Stimulated activated CD4-positive, alpha-beta T cell treated with anti-CD3 and anti-CD28 coated beads, TNF-alpha, amount 100 ng/mL, for 48 hours (primary cell): ENCODE results near the gene ZBTB39.
"Not testable (repeated sequence)": the region's sequence is repeated elsewhere in the genome, so short reads cannot be mapped to it uniquely, and the experiment has no call there.

Experiments
- DNase-seq, 3 donors: peaks; one replicate each; pipeline ENCODE4 v3.0.0-alpha.2; 2020; ENCODE audit warnings: low read depth in 3 of 3

Gene ZBTB39

DNA sequence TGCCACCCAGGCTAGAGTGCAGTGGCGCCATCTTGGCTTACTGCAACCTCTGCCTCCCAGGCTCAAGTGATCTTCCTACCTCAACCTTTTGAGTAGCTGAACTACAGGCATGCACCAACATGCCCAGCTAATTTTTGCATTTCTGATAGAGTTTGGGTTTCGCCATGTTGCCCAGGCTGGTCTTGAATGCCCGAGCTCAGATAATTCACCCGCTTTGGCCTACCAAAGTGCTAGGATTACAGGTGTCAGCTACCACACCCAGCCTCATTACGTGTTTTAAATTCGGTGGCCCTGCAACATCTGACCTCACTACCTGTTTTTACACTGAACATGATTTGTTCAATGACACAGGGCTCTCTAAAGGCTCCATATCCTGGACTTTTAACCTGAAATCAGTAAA is 26.1 kb downstream of the ZBTB39 start:
- no peak for DNase-seq

DNA sequence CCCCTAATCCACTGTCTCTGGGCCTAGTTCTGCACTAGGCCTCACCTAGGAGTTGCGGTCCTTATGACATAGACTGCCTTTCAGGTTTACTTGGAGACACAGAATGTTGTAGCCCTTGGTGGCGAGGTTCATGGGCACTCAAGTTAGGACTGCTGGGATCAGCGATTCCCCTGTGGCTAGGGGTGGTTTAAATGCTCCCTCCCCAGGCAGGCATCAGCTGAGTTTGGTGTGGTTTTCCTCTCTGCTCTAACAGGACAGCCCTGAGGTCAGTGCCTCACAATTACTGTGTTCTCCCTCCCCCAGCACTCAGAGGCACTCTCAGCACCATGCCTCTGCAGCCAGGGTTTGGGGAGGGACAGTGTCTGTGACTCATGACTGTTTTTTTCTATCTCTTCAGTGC is 26.7 kb downstream of the ZBTB39 start:
- no peak for DNase-seq

DNA sequence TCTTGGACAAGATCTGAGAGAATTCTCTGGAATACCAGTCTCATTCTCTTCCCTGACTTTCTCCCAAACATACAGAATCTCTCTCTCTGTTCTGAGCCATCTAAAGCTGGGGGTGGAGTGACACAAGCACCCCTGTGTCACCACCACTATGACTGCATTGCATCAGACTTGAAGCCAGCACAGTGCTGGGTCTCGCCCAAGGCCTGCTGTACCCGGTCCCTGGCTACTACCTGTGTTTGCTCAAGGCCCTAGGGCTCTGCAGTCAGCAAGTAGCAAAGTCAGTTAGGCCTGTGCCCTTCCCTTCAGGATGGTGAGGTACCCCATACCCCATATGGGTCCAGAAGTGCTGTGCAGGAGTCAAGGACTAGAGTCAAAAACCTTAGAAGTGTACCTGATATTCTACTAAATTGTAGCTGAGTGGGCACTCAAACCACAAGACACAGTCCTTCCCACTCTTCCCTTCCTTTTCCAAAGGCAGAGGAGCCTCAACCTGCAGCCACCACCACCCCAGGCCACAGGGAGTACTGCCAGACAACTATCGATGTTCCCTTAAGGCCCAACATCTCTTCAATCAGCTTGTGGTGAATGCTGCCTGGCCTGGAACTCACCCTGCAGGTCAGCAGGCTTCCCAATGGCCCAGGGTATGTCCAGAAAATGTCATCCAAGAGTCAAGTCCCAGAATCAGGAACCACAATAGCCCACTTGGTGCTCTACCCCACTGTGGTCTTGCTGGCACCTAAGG is 27.8 kb downstream of the ZBTB39 start:
- no peak for DNase-seq

DNA sequence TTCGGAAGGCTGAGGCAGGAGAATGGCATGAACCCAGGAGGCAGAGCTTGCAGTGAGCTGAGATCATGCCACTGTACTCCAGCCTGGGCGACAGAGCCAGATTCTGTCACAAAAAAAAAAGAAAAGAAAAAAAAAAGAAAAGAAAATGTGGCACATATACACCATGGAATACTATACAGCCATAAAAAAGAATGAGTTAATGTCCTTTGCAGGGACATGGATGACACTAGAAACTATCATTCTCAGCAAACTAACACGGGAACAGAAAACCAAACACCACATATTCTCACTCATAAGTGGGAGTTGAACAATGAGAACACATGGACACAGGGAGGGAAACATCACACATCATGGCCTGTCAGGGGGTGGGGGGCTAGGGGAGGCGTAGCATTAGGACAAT is 29.0 kb downstream of the ZBTB39 start:
- not testable (repeated sequence) for DNase-seq

DNA sequence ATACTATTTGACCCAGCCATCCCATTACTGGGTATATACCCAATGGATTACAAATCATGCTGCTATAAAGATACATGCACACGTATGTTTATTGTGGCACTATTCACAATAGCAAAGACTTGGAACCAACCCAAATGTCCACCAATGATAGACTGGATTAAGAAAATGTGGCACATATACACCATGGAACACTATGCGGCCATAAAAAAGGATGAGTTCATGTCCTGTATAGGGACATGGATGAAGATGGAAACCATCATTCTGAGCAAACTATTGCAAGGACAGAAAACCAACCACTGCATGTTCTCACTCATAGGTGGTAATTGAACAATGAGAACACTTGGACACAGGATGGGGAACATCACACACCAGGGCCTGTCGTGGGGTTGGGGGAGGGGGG is 32.1 kb downstream of the ZBTB39 start:
- not testable (repeated sequence) for DNase-seq

DNA sequence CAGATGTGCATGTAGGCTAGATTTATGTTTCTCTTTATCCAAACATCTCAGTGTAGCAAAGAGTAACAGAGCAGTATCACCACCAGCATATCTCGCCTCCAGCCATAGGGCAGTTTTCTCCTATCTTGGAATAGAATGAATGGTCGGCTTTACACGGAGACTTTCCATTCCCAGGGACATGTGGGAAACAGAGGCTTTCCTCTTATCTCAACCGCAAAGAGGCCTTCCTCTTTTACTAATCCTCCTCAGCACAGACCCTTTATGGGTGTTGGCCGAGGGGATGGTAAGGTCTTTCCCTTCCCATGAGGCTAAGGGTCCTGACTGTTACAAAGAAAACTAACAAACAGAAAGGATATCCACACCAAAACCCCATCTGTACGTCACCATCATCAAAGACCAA is 37.4 kb downstream of the ZBTB39 start:
- DNase-seq, result not testable (repeated sequence)

DNA sequence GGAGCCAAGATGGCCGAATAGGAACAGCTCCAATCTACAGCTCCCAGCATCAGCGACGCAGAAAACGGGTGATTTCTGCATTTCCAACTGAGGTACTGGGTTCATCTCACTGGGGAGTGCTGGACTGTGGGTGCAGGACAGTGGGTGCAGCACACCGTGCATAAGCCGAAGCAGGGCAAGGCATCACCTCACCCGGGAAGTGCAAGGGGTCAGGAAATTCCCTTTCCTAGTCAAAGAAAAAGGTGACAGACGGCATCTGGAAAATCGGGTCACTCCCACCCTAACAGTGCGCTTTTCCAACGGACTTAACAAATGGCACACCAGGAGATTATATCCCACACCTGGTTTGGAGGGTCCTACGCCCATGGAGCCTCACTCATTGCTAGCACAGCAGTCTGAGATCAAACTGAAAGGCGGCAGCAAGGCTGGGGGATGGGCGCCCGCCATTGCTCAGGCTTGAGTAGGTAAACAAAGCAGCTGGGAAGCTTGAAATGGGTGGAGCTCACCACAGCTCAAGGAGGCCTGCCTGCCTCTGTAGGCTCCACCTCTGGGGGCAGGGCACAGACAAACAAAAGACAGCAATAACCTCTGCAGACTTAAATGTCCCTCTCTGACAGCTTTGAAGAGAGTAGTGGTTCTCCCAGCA is 40.2 kb downstream of the ZBTB39 start:
- not testable (repeated sequence) for DNase-seq

DNA sequence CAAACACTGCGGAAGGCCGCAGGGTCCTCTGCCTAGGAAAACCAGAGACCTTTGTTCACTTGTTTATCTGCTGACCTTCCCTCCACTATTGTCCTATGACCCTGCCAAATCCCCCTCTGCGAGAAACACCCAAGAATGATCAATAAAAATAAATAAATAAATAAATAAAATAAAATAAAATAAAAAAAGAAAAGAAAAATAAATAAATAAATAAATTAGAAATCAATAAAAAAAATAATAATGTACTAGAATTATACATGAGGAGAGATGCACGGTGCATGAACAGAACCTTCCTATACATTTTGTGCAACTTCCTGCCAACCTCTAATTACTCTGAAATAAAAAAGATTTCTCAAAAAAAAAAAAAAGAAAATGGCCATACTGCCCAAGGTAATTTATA is 41.2 kb downstream of the ZBTB39 start:
- DNase-seq, result not testable (repeated sequence)

DNA sequence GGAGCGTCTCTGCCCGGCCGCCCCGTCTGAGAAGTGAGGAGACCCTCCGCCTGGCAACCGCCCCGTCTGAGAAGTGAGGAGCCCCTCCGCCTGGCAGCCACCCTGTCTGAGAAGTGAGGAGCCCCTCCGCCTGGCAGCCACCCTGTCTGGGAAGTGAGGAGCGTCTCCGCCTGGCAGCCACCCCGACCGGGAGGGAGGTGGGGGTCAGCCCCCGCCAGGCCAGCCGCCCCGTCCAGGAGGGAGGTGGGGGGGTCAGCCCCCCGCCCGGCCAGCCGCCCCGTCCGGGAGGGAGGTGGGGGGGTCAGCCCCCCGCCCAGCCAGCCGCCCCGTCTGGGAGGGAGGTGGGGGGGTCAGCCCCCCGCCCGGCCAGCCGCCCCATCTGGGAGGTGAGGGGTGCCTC is 42.8 kb downstream of the ZBTB39 start:
- not testable (repeated sequence) for DNase-seq

DNA sequence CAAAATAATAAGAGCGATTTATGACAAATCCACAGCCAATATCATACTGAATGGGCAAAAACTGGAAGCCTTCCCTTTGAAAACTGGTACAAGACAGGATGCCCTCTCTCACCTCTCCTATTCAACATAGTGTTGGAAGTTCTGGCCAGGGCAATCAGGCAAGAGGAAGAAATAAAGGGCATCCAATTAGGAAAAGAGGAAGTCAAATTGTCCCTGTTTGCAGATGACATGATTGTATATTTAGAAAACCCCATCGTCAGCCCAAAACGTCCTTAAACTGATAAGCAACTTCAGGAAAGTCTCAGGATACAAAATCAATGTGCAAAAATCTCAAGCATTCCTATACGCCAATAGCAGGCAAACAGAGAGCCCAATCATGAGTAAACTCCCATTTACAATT is 44.1 kb downstream of the ZBTB39 start:
- not testable (repeated sequence) for DNase-seq

DNA sequence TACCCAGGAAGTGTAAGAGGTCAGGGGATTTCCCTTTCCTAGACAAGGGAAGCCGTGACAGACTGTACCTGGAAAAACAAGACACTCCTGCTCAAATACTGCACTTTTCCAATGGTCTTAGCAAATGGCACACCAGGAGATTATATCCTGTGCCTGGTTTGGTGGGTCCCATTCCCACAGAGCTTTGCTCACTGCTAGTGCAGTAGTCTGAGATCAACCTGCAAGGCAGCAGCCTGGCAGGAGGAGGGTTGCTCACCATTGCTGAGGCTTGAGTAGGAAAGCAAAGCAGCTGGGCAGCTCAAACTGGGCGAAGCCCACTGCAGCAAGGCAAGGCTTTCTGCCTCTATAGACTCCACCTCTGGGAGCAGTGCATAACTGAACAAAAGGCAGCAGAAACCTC is 47.9 kb downstream of the ZBTB39 start:
- DNase-seq, result no peak

DNA sequence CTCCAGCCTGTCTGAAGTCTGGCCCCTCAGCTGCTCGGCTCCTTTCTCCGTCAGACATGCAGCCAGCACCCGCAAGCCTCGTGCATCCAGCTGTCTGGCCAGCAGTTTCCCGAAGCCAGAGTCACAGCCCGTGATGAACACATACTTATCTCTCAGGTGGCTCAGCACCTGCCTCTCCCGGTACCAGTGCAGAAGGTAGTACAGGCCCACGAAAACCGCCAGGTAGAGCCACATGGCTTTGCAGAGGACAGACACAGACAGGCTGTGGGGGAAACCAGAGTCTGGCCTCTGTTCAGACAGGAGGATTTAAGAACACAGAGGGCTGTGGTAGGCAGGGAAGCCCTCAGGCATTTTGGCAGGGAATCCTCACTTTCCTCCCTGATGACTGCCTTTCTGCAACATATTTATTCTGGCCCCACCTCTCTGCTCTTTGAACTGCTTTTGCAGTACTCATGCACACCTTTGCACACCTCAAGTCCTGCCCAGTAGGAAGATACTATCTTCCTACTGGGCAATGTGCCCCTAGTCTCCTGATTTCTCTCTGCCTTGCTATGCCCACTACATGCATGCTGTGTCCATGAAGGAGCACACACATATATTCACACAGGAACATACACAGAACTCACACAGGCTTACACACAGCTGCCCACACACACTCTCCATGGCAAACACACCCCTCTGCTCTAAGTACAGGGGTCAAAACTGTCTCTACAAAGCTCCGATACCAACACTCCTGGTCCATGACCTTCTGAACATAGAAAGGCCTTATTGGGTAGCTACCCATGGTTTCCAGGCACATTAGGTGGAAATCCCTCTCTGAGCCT is 48.9 kb downstream of the ZBTB39 start, which contains the start of gene RDH16:
RDH16 (minus strand) TSS at position 380 of the 824 bp plus-strand sequence; CDS start at position 234, 146 bp downstream.
- no peak for DNase-seq

DNA sequence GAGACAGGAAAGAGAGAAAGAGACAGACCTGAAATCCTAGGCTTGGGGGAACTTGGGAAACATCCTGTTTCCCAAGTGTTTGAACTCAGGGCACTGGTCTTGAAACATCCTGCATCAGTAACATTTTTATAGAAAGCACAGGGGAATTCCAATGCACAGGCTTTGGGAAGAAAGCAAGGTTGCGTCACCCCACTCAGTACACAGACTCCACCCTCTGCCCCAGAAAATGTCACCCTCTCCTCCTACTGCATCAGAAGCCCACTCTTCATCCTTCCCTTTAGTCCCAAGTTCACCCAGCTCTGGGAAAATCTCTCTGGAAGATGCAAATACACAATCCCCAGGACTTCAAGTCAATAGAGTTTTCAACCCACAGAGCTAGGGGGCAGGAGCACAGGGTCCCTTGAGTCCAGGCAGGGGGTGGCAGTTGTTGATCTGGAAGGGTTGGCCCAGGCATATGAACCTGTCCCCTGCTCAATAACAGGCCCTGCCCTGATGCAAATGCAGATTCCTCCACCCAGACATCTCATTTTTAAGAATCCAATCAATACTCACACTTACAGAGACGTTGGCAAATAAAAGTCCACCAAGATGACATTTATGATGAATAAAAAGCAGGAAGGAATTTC is 50.6 kb downstream of the ZBTB39 start:
- no peak for DNase-seq

DNA sequence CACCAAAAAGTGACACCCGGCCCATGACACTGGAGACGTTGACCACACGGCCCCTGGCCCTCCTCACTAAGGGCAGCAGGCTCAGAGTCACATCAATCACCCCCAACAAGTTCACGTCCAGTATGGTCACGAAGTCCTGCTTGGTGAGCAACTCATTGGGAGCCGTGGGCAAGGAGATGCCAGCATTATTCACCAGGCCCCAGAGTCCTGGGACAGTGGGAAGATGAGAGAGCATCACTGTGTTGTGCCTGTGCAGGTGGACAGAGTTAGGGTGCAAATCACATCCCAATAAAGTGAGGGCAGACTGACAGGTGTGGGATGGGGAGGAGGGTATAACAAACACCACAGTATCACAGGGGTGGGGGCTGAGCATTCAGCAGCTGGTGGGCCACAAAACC is 51.4 kb downstream of the ZBTB39 start:
- DNase-seq, result no peak

DNA sequence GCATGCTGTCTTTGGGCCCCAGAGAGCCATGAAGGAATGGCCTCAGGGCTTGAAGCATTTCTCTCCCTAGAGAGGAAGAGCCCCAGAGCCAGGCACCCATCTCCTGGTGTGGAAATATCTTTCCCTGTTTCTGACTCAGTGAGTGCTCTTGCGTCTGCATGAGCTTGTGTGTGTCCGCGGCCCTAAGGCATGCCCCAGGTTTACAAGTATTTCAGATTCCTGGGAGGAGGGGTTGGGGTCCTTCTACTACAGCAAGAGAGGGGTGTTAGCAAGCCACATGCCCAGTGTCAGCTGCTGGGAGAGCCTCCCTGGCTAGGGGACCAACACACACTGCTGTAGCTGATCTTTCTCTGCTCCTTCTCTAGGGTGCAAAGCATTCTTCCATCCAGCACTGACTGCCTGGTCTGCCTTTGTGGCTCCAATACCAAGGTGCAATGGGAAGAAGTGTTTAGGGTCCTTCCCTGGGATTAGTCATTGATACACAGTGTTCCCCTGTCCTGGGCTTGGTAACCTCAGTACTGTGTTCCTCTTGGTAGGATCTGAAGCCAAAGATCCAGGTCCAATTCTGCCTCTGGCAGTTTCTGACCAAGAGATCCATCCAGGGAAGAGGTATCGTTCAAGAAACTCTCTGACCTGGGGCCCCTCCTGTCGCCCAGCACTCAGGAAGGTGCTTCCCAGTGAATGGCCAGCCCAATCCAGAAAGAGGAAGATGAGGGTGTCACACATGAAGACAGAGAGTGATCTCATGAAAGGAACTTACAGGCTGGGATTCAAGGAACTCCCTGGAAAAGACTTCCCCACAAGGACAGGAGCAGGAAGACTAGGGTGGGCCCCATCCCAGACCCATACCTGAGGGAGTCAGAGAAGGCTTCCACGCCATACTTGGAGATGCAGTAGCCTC is 52.0 kb downstream of the ZBTB39 start:
- DNase-seq, result no peak

DNA sequence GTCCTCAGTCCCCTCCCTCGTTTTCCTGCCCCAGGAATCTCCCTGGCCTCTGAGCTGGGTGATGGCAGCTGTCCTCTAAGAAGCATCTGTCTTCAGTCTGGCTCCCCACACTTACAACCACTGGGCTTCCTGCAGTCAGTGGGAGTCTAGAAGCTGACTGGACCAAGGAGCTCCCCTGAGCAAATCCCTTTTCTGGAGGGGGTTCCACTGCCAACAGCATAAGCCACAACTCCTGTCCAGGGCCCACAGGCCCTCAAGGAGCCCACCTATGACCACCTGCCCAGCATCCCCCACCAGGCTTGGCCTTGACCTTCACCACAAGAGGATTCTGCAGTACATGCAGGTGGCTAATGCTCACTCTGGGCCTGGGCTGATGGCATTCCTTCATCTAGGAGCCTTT is 53.0 kb downstream of the ZBTB39 start:
- DNase-seq, result no peak

DNA sequence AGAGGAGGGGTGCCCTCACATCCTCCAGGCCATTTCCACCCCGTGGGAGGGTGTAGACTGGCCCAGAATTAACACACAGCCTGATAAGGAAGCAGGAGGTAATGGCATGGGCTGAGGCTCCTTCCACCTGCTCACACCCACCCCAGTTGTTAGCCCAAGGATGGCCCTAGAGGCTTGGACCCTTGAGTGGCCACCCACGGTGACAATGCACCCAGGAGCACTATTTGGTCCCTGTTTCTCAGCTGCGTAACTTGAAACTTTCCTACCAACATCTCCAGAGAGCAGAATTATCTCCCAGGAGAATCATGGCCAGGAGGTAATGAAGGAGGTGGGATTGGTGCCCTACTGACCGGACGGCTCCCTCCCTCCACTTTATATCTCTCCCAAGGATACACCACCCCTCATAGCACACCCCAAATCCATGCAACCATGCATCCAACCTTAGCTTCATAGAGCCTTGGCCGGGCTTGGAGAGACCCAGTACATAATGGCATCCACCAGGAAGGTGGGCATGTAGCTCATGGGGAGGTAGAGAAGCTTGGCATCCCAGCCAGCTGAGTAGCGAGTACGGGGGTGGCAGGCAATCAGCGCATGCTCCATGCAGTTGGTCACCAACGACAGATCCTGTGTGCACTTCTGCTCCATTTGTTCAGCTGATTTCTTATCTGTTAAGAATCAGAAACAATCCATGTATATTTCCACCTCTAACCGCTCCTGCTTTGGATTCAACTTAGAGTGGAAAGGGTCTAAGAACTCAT is 54.6 kb downstream of the ZBTB39 start:
- no peak for DNase-seq

DNA sequence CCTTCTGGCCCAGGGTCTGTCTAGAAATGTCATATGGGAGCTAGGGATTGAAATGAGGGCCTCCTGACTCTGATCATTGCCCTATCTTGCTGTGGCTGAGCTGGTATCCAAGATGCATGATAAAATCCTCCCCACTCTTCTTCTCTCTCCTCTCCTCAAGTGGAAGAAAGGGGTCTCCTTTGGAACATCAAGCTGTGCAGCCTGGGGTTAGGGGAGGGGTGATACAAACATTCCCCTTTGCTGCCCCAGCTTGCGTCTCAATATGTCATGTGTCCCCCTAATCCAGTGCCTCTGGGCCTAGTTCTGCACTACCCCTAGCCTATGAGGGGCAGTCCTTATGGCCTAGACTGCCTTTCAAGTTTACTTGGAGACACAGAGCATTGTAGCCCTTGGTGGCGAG is 57.5 kb downstream of the ZBTB39 start:
- DNase-seq, result no peak
